Ecto neural progenitor cell (in vitro differentiated cells): ENCODE data around the gene ANKRD18B.
"Not testable (repeated sequence)": the region's sequence is repeated elsewhere in the genome, so short reads cannot be mapped to it uniquely, and the experiment has no call there.

Source experiments
- DNase-seq: peaks from one replicate; pipeline ENCODE4 v3.0.0-alpha.2; 2018; ENCODE audit warnings: low spot score

ANKRD18B gene

GRCh38 chr9:33523397-33524305, at the start of gene ANKRD18B:
ANKRD18B (plus strand) TSS chr9:33524251; CDS start chr9:33524490, 239 bp downstream.
- peak; percentile 86 for DNase-seq

GRCh38 chr9:33475357-33475756, 48.7 kb upstream of the ANKRD18B start:
- no peak for DNase-seq

- DNase-seq, result no peak
Observed at GRCh38 chr9:33476503-33476902, 47.5 kb upstream of the ANKRD18B start.

GRCh38 chr9:33480106-33480505, 43.9 kb upstream of the ANKRD18B start:
- DNase-seq, result no peak

GRCh38 chr9:33480976-33481375, 43.1 kb upstream of the ANKRD18B start:
- DNase-seq, result no peak

- not testable (repeated sequence) for DNase-seq
Observed at GRCh38 chr9:33485312-33485711, 38.7 kb upstream of the ANKRD18B start.

GRCh38 chr9:33489066-33489465, 35.0 kb upstream of the ANKRD18B start:
- DNase-seq, result no peak

GRCh38 chr9:33493819-33494218, 30.2 kb upstream of the ANKRD18B start:
- DNase-seq, result not testable (repeated sequence)

- no peak for DNase-seq
Observed at GRCh38 chr9:33498387-33498786, 25.7 kb upstream of the ANKRD18B start.

- DNase-seq, result no peak
Observed at GRCh38 chr9:33506626-33507370, 17.3 kb upstream of the ANKRD18B start.

GRCh38 chr9:33510262-33511183, 13.5 kb upstream of the ANKRD18B start:
- DNase-seq, result peak; percentile 75

GRCh38 chr9:33511184-33511517, 12.9 kb upstream of the ANKRD18B start:
- not testable (repeated sequence) for DNase-seq

- DNase-seq, result not testable (repeated sequence)
Observed at GRCh38 chr9:33512535-33512934, 11.5 kb upstream of the ANKRD18B start.

GRCh38 chr9:33515342-33515995, 8.6 kb upstream of the ANKRD18B start:
- not testable (repeated sequence) for DNase-seq

GRCh38 chr9:33516397-33516796, 7.7 kb upstream of the ANKRD18B start:
- not testable (repeated sequence) for DNase-seq

GRCh38 chr9:33517373-33517772, 6.7 kb upstream of the ANKRD18B start:
- no peak for DNase-seq

- not testable (repeated sequence) for DNase-seq
Observed at GRCh38 chr9:33517934-33518577, 6.0 kb upstream of the ANKRD18B start.

- DNase-seq, result not testable (repeated sequence)
Observed at GRCh38 chr9:33521861-33522260, 2.2 kb upstream of the ANKRD18B start.

GRCh38 chr9:33524306-33524947, 376 bp downstream of the ANKRD18B start:
- peak; percentile 63 for DNase-seq

- not testable (repeated sequence) for DNase-seq
Observed at GRCh38 chr9:33528069-33528468, 4.0 kb downstream of the ANKRD18B start.
